ENCODE data around the gene LMNA. TPM values are rescaled to one million over a fixed set of nuclear protein-coding genes. Genes with fewer than 3 reads are reported as not detected.

Gene LMNA
- total and polyA plus RNA-seq, 2 of the 4 experiments (the other 2 are of a cell fraction): 563 to 755 TPM

GRCh38 chr1:156149374-156150332 is 35.1 kb downstream of the LMNA start:
- Histone ChIP-seq H2BK15ac (ENCODE audit: low read depth, low read length) (no peak overlapping the region), H3K4me2 (ENCODE audit: low read depth, low read length) (no peak overlapping the region), H3K9ac (ENCODE audit: low read depth, low read length) (no peak overlapping the region), H3K27ac (ENCODE audit: insufficient read depth, low read length) (no peak overlapping the region), H4K20me1 (ENCODE audit: insufficient read depth, low read length) (peaks cover 4% of the 10 kb centered on the region; the same call in 1 of the 2 replicates), H3K9me3 (ENCODE audit: control insufficient read depth, insufficient read depth, low read length) (no peaks in the 10 kb centered on the region), H2AK9ac (replicated peaks; ENCODE audit: low read depth, low read length, poor library complexity) (no peak overlapping the region), H3K27me3 (ENCODE audit: control insufficient read depth, insufficient read depth, low read length) (peaks cover 14% of the 10 kb centered on the region; the same call in 1 of the 2 replicates), H3K79me1 (ENCODE audit: low read depth in 1 of 2, low read length in 2 of 2) (no peaks in the 10 kb centered on the region), H2AK5ac (ENCODE audit: low read depth, low read length) (no peak overlapping the region), H3K36me3 (ENCODE audit: control insufficient read depth, insufficient read depth, low read length) (no peaks in the 10 kb centered on the region), H3K23ac (ENCODE audit: low read depth, low read length) (no peak overlapping the region; the same call in 1 of the 2 replicates), H4K91ac (ENCODE audit: insufficient read depth, low read depth, low read length) (no peak overlapping the region), H4K5ac (ENCODE audit: low read depth, low read length) (no peak overlapping the region), H2BK20ac (ENCODE audit: low read depth, low read length) (no peak overlapping the region), H3K9me1 (ENCODE audit: insufficient read depth, low read length) (peaks cover 7% of the 10 kb centered on the region; the same call in 1 of the 2 replicates), H3K56ac (ENCODE audit: extremely low read depth, insufficient read depth, low read length) (no peak overlapping the region), H3K14ac (replicated peaks; ENCODE audit: low read depth, low read length) (no peak overlapping the region), H2BK120ac (ENCODE audit: low read depth, low read length) (no peak overlapping the region), H3K4me3 (ENCODE audit: insufficient read depth, low read depth, low read length) (no peak overlapping the region), H2BK5ac (ENCODE audit: low read depth, low read length, poor library complexity, severe bottlenecking) (no peak overlapping the region), H3K18ac (ENCODE audit: low read depth, low read length) (no peak overlapping the region), H3K4me1 (ENCODE audit: control insufficient read depth, insufficient read depth, low read length) (peaks cover 12% of the 10 kb centered on the region), H2AFZ (replicated peaks; ENCODE audit: low read length, poor library complexity) (no peak overlapping the region), H3K4ac (ENCODE audit: low read depth, low read length) (no peak overlapping the region), H4K8ac (ENCODE audit: low read depth in 2 of 2, low read length in 2 of 2) (no peak overlapping the region)
- ATAC-seq (ENCODE audit: low read depth) (no peak), DNase-seq (no peak)
- TF ChIP-seq, protein P1, sequence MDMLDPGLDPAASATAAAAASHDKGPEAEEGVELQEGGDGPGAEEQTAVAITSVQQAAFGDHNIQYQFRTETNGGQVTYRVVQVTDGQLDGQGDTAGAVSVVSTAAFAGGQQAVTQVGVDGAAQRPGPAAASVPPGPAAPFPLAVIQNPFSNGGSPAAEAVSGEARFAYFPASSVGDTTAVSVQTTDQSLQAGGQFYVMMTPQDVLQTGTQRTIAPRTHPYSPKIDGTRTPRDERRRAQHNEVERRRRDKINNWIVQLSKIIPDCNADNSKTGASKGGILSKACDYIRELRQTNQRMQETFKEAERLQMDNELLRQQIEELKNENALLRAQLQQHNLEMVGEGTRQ (IDR thresholded peaks at IDR 0.05; ENCODE audit: low read depth, low read length): no peak
- peak; percentile 34; the same call in 1 of the 2 replicates for TF ChIP-seq POLR2A (IDR thresholded peaks at IDR 0.05; ENCODE audit: low read depth, low read length)
- in situ Hi-C loops (cut with MboI; ENCODE audit: low sequenced_read_pairs): loop anchor here (5.0 kb wide), 1 partner anchor 78 kb away; no protein-coding TSS in a partner anchor
- intact Hi-C loops (cut with micrococcal nuclease): no loop called here
- CTCF ChIA-PET: no interaction called here
- WGBS, 2 experiments (ENCODE audit: extremely low coverage in 2 of 2, insufficient read length in 1 of 2): 21% methylated on average over 4 of the region's 20 CpGs; no CpG with 5 or more reads in 1 of the 2 experiments
- BruUV-seq (replicated peaks): no TSS peak
- dilution Hi-C loops (cut with HindIII; ENCODE audit: low sequenced_read_pairs, unreplicated experiment): no loop called here
- POLR2A ChIA-PET (ENCODE audit: unreplicated experiment): interaction anchor here (0.6 kb wide), 1 partner anchor 1105 kb away, joined by 10 read pairs; no protein-coding TSS in a partner anchor
